Liver (tissue), 2 donors: ENCODE results near the gene WDR7.

Source experiments
- TF ChIP-seq, protein P1 (sequence below): fragments of 150-350 bp; IDR thresholded peaks from 2 replicates; pipeline ENCODE4 v1.5.1; 2017; ENCODE audit warnings: improper control_type of control experiment, low read depth, low read length; ENCODE audit not compliant: missing input control
- TF ChIP-seq, protein P2 (sequence below): IDR thresholded peaks from 2 replicates; pipeline ENCODE4 v1.6.1; 2016; ENCODE audit warnings: antibody characterized with exemption, mild to moderate bottlenecking
- donor health status: healthy.

DNA sequence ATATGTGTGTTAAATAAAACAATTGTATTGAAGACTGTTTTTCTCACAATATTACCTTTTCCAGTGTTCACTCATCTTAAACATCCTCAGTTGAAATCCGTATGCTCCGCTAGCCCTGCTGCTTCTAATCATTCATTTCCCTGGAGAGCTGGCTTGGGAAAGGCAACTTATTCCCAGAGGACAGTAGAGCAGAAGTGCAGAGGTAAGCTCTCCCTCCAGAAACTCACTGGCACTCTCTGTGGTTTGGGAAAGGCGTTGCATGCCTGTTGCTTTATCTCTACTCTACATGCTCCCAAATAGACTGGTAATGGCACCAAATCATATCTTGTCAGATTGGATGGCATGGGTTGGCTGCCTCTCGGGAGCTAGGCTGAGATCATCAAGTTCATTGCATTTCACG is 378.6 kb downstream of the WDR7 start:
- TF ChIP-seq, protein P1, sequence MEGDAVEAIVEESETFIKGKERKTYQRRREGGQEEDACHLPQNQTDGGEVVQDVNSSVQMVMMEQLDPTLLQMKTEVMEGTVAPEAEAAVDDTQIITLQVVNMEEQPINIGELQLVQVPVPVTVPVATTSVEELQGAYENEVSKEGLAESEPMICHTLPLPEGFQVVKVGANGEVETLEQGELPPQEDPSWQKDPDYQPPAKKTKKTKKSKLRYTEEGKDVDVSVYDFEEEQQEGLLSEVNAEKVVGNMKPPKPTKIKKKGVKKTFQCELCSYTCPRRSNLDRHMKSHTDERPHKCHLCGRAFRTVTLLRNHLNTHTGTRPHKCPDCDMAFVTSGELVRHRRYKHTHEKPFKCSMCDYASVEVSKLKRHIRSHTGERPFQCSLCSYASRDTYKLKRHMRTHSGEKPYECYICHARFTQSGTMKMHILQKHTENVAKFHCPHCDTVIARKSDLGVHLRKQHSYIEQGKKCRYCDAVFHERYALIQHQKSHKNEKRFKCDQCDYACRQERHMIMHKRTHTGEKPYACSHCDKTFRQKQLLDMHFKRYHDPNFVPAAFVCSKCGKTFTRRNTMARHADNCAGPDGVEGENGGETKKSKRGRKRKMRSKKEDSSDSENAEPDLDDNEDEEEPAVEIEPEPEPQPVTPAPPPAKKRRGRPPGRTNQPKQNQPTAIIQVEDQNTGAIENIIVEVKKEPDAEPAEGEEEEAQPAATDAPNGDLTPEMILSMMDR: no peak
- TF ChIP-seq, protein P2, sequence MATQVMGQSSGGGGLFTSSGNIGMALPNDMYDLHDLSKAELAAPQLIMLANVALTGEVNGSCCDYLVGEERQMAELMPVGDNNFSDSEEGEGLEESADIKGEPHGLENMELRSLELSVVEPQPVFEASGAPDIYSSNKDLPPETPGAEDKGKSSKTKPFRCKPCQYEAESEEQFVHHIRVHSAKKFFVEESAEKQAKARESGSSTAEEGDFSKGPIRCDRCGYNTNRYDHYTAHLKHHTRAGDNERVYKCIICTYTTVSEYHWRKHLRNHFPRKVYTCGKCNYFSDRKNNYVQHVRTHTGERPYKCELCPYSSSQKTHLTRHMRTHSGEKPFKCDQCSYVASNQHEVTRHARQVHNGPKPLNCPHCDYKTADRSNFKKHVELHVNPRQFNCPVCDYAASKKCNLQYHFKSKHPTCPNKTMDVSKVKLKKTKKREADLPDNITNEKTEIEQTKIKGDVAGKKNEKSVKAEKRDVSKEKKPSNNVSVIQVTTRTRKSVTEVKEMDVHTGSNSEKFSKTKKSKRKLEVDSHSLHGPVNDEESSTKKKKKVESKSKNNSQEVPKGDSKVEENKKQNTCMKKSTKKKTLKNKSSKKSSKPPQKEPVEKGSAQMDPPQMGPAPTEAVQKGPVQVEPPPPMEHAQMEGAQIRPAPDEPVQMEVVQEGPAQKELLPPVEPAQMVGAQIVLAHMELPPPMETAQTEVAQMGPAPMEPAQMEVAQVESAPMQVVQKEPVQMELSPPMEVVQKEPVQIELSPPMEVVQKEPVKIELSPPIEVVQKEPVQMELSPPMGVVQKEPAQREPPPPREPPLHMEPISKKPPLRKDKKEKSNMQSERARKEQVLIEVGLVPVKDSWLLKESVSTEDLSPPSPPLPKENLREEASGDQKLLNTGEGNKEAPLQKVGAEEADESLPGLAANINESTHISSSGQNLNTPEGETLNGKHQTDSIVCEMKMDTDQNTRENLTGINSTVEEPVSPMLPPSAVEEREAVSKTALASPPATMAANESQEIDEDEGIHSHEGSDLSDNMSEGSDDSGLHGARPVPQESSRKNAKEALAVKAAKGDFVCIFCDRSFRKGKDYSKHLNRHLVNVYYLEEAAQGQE: no peak
